H1 (cell line): ENCODE results near the gene SH3RF3. TPM values are rescaled to one million over a fixed set of nuclear protein-coding genes. Genes with fewer than 3 reads are reported as not detected.

ENCODE experiments used
- CTCF ChIA-PET: fragments of 300-600 bp; sonication (Branson Sonifier 250); formaldehyde crosslinking; loops from one replicate; lab custom pipeline; 2021; ENCODE audit not compliant: partially characterized antibody; lab: Charles Lee
- POLR2A ChIA-PET: fragments of 300-600 bp; sonication (Branson Sonifier 250); formaldehyde crosslinking; loops from one replicate; lab custom pipeline; 2021; ENCODE audit warnings: inconsistent platforms; ENCODE audit not compliant: partially characterized antibody; lab: Charles Lee
- DNase-seq, 2 experiments: peaks; one replicate each; pipeline versions ENCODE4 v3.0.0 to v3.0.0-alpha.2; 2010 to 2022; ENCODE audit warnings: low spot score in 2 of 2, low read depth in 1 of 2, mixed read lengths in 1 of 2
- FAIRE-seq: peaks from 2 replicates; lab custom pipeline; 2011; peaks lifted over from hg19 to GRCh38; lab: Jason Lieb, UNC
- H2AFZ ChIP-seq: 2 replicates; pipeline ENCODE4 v1.8.1; 2012; ENCODE audit warnings: low read length, inconsistent platforms
- H2AK5ac ChIP-seq: 2 replicates; pipeline ENCODE4 v1.6.1; 2013; ENCODE audit warnings: low read depth, low read length
- H2BK120ac ChIP-seq: replicated peaks from 2 replicates; pipeline ENCODE3; 2013; ENCODE audit warnings: low read depth, low read length, inconsistent platforms
- H2BK12ac ChIP-seq: 2 replicates; pipeline ENCODE4 v1.6.1; 2013; ENCODE audit warnings: low read depth, low read length
- H2BK15ac ChIP-seq: 2 replicates; pipeline ENCODE4 v1.6.1; 2013; ENCODE audit warnings: low read length
- H2BK20ac ChIP-seq: 2 replicates; pipeline ENCODE4 v1.6.1; 2013; ENCODE audit warnings: low read length
- H2BK5ac ChIP-seq: 2 replicates; pipeline ENCODE4 v1.6.1; 2013; ENCODE audit warnings: low read depth, low read length
- H3K14ac ChIP-seq: 2 replicates; pipeline ENCODE4 v1.6.1; 2013; ENCODE audit warnings: inconsistent platforms; ENCODE audit not compliant: insufficient read length
- H3K18ac ChIP-seq: 2 replicates; pipeline ENCODE4 v1.6.1; 2013; ENCODE audit warnings: low read length; ENCODE audit errors: extremely low read depth
- H3K23ac ChIP-seq: 2 replicates; pipeline ENCODE4 v1.6.1; 2013; ENCODE audit warnings: inconsistent platforms; ENCODE audit not compliant: insufficient read length
- H3K23me2 ChIP-seq: 2 replicates; pipeline ENCODE4 v1.6.1; 2013; ENCODE audit warnings: low read depth, low read length
- H3K27ac ChIP-seq: 2 replicates; pipeline ENCODE4 v1.6.1; 2011; ENCODE audit warnings: low read depth, low read length, inconsistent platforms
- H3K27me3 ChIP-seq, 4 experiments: replicated peaks in 1 of 4; 1 replicate in 1 of 4; 2 replicates in 3 of 4; pipeline versions ENCODE4 v1.6.1 to v1.8.1; 2011 to 2013; ENCODE audit warnings: low read length in 3 of 4, mild to moderate bottlenecking in 3 of 4, inconsistent platforms in 2 of 4, mixed read lengths in 2 of 4, moderate library complexity in 1 of 4; ENCODE audit not compliant: control insufficient read depth in 3 of 4, insufficient read depth in 3 of 4; ENCODE audit errors: extremely low read depth in 1 of 4
- H3K36me3 ChIP-seq, 4 experiments: 2 replicates each; pipeline versions ENCODE4 v1.6.1 to v1.8.1; 2011 to 2013; ENCODE audit warnings: mild to moderate bottlenecking in 4 of 4, low read length in 3 of 4, moderate library complexity in 2 of 4, control low read depth in 1 of 4, inconsistent platforms in 1 of 4; ENCODE audit not compliant: insufficient read depth in 4 of 4, control insufficient read depth in 2 of 4
- H3K4ac ChIP-seq: replicated peaks from 2 replicates; pipeline ENCODE3; 2013; ENCODE audit warnings: low read length, low read depth, mixed read lengths, inconsistent platforms; ENCODE audit not compliant: insufficient read length
- H3K4me1 ChIP-seq, 4 experiments: replicated peaks in 1 of 4; 1 replicate in 1 of 4; 2 replicates in 3 of 4; pipeline versions ENCODE4 v1.6.1 to v1.8.1; 2011 to 2013; ENCODE audit warnings: low read length in 3 of 4, inconsistent platforms in 2 of 4, mixed read lengths in 1 of 4; ENCODE audit not compliant: insufficient read depth in 4 of 4, control insufficient read depth in 3 of 4
- H3K4me2 ChIP-seq, 2 experiments: 2 replicates each; pipeline versions ENCODE4 v1.6.1 to v1.8.1; 2011 to 2013; ENCODE audit warnings: low read depth in 2 of 2, low read length in 2 of 2, control low read depth in 1 of 2, inconsistent platforms in 1 of 2, mild to moderate bottlenecking in 1 of 2; ENCODE audit not compliant: insufficient read depth in 1 of 2
- H3K4me3 ChIP-seq, 4 experiments: fragments of 200-600, 300-600 bp in 1 of 4; sonication (generic), shearing (Covaris generic), sonication (Bioruptor Twin) in 1 of 4; 2 replicates each; pipeline versions ENCODE4 v1.5.1 to v1.8.1; 2011 to 2016; ENCODE audit warnings: low read length in 4 of 4, low read depth in 3 of 4, control low read depth in 2 of 4, inconsistent platforms in 2 of 4, mild to moderate bottlenecking in 2 of 4, mixed read lengths in 1 of 4, moderate library complexity in 1 of 4; ENCODE audit not compliant: insufficient read depth in 2 of 4; ENCODE audit errors: extremely low read depth in 1 of 4
- H3K56ac ChIP-seq: replicated peaks from 2 replicates; pipeline ENCODE3; 2013; ENCODE audit warnings: low read depth, mild to moderate bottlenecking, mixed read lengths, low read length, inconsistent platforms; ENCODE audit not compliant: insufficient read length
- H3K79me1 ChIP-seq: 2 replicates; pipeline ENCODE4 v1.6.1; 2013; ENCODE audit warnings: low read depth, low read length, control low read depth
- H3K79me2 ChIP-seq, 2 experiments: 2 replicates each; pipeline versions ENCODE4 v1.6.1 to v1.8.1; 2012 to 2013; ENCODE audit warnings: low read length in 2 of 2, mild to moderate bottlenecking in 2 of 2, inconsistent platforms in 1 of 2; ENCODE audit not compliant: insufficient read depth in 2 of 2, control insufficient read depth in 1 of 2
- H3K9ac ChIP-seq, 4 experiments: replicated peaks in 1 of 4; 1 replicate in 1 of 4; 2 replicates in 3 of 4; pipeline versions ENCODE4 v1.6.1 to v1.8.1; 2011 to 2013; ENCODE audit warnings: low read depth in 3 of 4, low read length in 3 of 4, control low read depth in 2 of 4, mild to moderate bottlenecking in 2 of 4, moderate library complexity in 2 of 4, inconsistent platforms in 1 of 4; ENCODE audit errors: extremely low read depth in 1 of 4
- H3K9me3 ChIP-seq, 2 experiments: 2 replicates each; pipeline versions ENCODE4 v1.6.1 to v1.8.1; 2012 to 2013; ENCODE audit warnings: mild to moderate bottlenecking in 2 of 2, moderate library complexity in 2 of 2, control low read depth in 1 of 2, inconsistent platforms in 1 of 2, low read depth in 1 of 2, low read length in 1 of 2, mixed read lengths in 1 of 2; ENCODE audit not compliant: insufficient read depth in 2 of 2
- H4K20me1 ChIP-seq, 2 experiments: replicated peaks in 1 of 2; 2 replicates each; pipeline versions ENCODE3 to v1.8.1; 2011 to 2013; ENCODE audit warnings: inconsistent platforms in 2 of 2, low read length in 2 of 2, mild to moderate bottlenecking in 1 of 2; ENCODE audit not compliant: insufficient read depth in 2 of 2, control insufficient read depth in 1 of 2
- H4K5ac ChIP-seq: 2 replicates; pipeline ENCODE4 v1.6.1; 2013; ENCODE audit warnings: low read length, low read depth, mixed read lengths, inconsistent platforms; ENCODE audit not compliant: insufficient read length
- H4K8ac ChIP-seq: 2 replicates; pipeline ENCODE4 v1.8.0; 2013; ENCODE audit warnings: mild to moderate bottlenecking, moderate library complexity, low read length, inconsistent platforms; ENCODE audit not compliant: insufficient read depth; ENCODE audit errors: extremely low read depth
- H4K91ac ChIP-seq: replicated peaks from 2 replicates; pipeline ENCODE3; 2013; ENCODE audit warnings: low read length, mixed read lengths, inconsistent platforms; ENCODE audit not compliant: insufficient read length
- CHD1 ChIP-seq: IDR thresholded peaks from 2 replicates; pipeline ENCODE4 v1.6.1; 2012; ENCODE audit warnings: low read depth, low read length, improper control_type of control experiment
- CREB1 ChIP-seq: IDR thresholded peaks from 2 replicates; pipeline ENCODE4 v1.6.1; 2012; ENCODE audit warnings: inconsistent platforms
- HDAC6 ChIP-seq: IDR thresholded peaks from one replicate; pipeline ENCODE4 v1.7.1; 2012; ENCODE audit warnings: low read depth, mild to moderate bottlenecking, inconsistent platforms, low read length, moderate library complexity
- POLR2A ChIP-seq, 2 experiments: IDR thresholded peaks; 1 replicate in 1 of 2; 2 replicates in 1 of 2; pipeline ENCODE4 v1.6.1; 2011; ENCODE audit warnings: low read depth in 2 of 2, low read length in 2 of 2, mild to moderate bottlenecking in 2 of 2; ENCODE audit errors: control extremely low read depth in 1 of 2
- SP2 ChIP-seq: IDR thresholded peaks from 2 replicates; pipeline ENCODE4 v1.6.1; 2012; ENCODE audit warnings: mild to moderate bottlenecking, low read length, inconsistent platforms
- WGBS, 2 experiments: shearing (Covaris generic) in 1 of 2; methylation state at CpG; one replicate each; pipeline versions ENCODE4 v1.1.6 to v1.1.7; 2013 to 2015; ENCODE audit warnings: low lambda C conversion rate in 2 of 2, mixed read lengths in 2 of 2, inconsistent platforms in 1 of 2, low coverage in 1 of 2, missing lambda C conversion rate in 1 of 2; ENCODE audit not compliant: insufficient replicate concordance in 2 of 2, insufficient coverage in 1 of 2, insufficient read length in 1 of 2; ENCODE audit errors: extremely low coverage in 1 of 2, missing lambda C conversion rate in 1 of 2; 5-methylcytosine and 5-hydroxymethylcytosine counted together
- polyA plus RNA-seq, 7 experiments: library from polyadenylated mRNA; depleted of rRNA in 3 of 7; stranded (reverse) in 5 of 7; unstranded in 2 of 7; fragments of >200 nt in 5 of 7; fragments of 200-250 nt in 2 of 7; gene quantifications; 1 replicate in 5 of 7; 2 replicates in 1 of 7; 4 replicates in 1 of 7; pipeline versions ENCODE4 v1.2.1 to v1.2.3, GENCODE V29; 2011 to 2013; ENCODE audit warnings: missing spikeins in 2 of 7, mixed read lengths in 2 of 7
- total RNA-seq: library from RNA; stranded (reverse); fragmentation: NEBNext Ultra II Directional; extraction: Animal tissue kit (Norgen Biotek cat#: 25700); gene quantifications from 2 replicates; pipeline ENCODE4 v1.2.1, GENCODE V29; 2021

The SH3RF3 gene
- total and polyA plus RNA-seq, 2 of the 8 experiments (the other 6 are each of a cell fraction or from before 2014, with no cell fraction given) = 0.11 to 0.65 TPM

- Histone ChIP-seq H3K4me3 (no peak overlapping the region), H3K23ac (no peak overlapping the region), H2BK20ac (no peak overlapping the region), H3K56ac (no peak overlapping the region), H4K20me1 (no peaks in the 10 kb centered on the region)
- no peak for TF ChIP-seq CHD1
- no peak for TF ChIP-seq SP2
- TF ChIP-seq POLR2A (IDR thresholded peaks at IDR 0.05; ENCODE audit: control extremely low read depth in 1 of 2, low read depth in 2 of 2, low read length in 2 of 2) = no peak
- TF ChIP-seq CREB1 = no peak
- TF ChIP-seq HDAC6 = no peak
- TF ChIP-seq, all 59 proteins: peak for 0
- H3K4ac ChIP-seq = no peak overlapping the region
- no peaks in the 10 kb centered on the region for H3K79me2 ChIP-seq
- H3K27me3 ChIP-seq = no peaks in the 10 kb centered on the region
- H3K9me3 ChIP-seq = no peaks in the 10 kb centered on the region
- H2BK15ac ChIP-seq = no peak overlapping the region
- H3K79me1 ChIP-seq = no peaks in the 10 kb centered on the region
- no peak overlapping the region for H4K8ac ChIP-seq
- no peak overlapping the region for H3K4me2 ChIP-seq
- no peak overlapping the region for H3K9ac ChIP-seq
- no peak overlapping the region for H4K5ac ChIP-seq
- no peak overlapping the region for H3K27ac ChIP-seq
- DNase-seq (no peak), FAIRE-seq (no peak)
- H2AFZ ChIP-seq = no peak overlapping the region
- H2BK5ac ChIP-seq = no peak overlapping the region
- no peaks in the 10 kb centered on the region for H3K36me3 ChIP-seq
- peaks cover 0 to 2% (median 0%) of the 10 kb centered on the region in 4 experiments; a peak in 3 of 7 replicates for H3K4me1 ChIP-seq
- no peak overlapping the region for H3K18ac ChIP-seq
- no peak overlapping the region for H4K91ac ChIP-seq
- POLR2A ChIA-PET = no interaction called here
- no peak overlapping the region for H2AK5ac ChIP-seq
- 76% methylated on average over 5 of the region's 5 CpGs; no CpG with 5 or more reads in 1 of the 2 experiments for WGBS, 2 experiments
- H2BK120ac ChIP-seq = no peak overlapping the region
- no peak overlapping the region for H3K14ac ChIP-seq
- H2BK12ac ChIP-seq = no peak overlapping the region
- CTCF ChIA-PET = interaction anchor here (0.9 to 1.0 kb wide), 2 partner anchors 49 to 217 kb away, joined by 3 read pairs; no protein-coding TSS in a partner anchor
- H3K23me2 ChIP-seq = no peaks in the 10 kb centered on the region; the same call in 1 of the 2 replicates
Measured at GRCh38 chr2:109403841-109404201, 274.8 kb downstream of the SH3RF3 start.
